Neural crest cell (in vitro differentiated cells): ENCODE data around the gene ROBO1. TPM values are rescaled to one million over a fixed set of nuclear protein-coding genes. Genes with fewer than 3 reads are reported as not detected.

Experiments used
- DNase-seq: peaks from one replicate; pipeline ENCODE4 v3.0.0; 2021; ENCODE audit warnings: low read depth, mixed read lengths, low spot score
- H3K27ac Mint-ChIP-seq: one replicate; pipeline ENCODE4 v1.8.0; 2021; ENCODE audit warnings: mild to moderate bottlenecking, mixed read lengths; ENCODE audit not compliant: unreplicated experiment
- H3K27me3 Mint-ChIP-seq: 2 replicates; pipeline ENCODE4 v1.8.0; 2021; ENCODE audit warnings: low read depth, mild to moderate bottlenecking, mixed read lengths
- H3K36me3 Mint-ChIP-seq: 2 replicates; pipeline ENCODE4 v1.8.0; 2021; ENCODE audit warnings: low read depth, mild to moderate bottlenecking, mixed read lengths
- H3K4me1 Mint-ChIP-seq: 2 replicates; pipeline ENCODE4 v1.8.0; 2021; ENCODE audit warnings: mixed read lengths
- H3K4me3 Mint-ChIP-seq: one replicate; pipeline ENCODE4 v1.8.0; 2021; ENCODE audit warnings: mild to moderate bottlenecking, mixed read lengths
- H3K9me3 Mint-ChIP-seq: 2 replicates; pipeline ENCODE4 v1.8.0; 2021; ENCODE audit warnings: mixed read lengths
- CTCF ChIP-seq: fragments of 200-600 bp; sonication (generic); conservative IDR thresholded peaks from 2 replicates; pipeline ENCODE4 v1.5.0; 2021; ENCODE audit warnings: antibody characterized with exemption, mild to moderate bottlenecking
- total RNA-seq: library from RNA; stranded (reverse); gene quantifications from 2 replicates; pipeline ENCODE4 v1.2.1, GENCODE V29; 2021

ROBO1 gene
- total RNA-seq, 1 donor from 2014 or later, result 88.7 TPM

- Mint-ChIP-seq H3K4me3 (no peak overlapping the region), H3K27me3 (no peaks in the 10 kb centered on the region), H3K9me3 (peaks cover 13% of the 10 kb centered on the region), H3K4me1 (peaks cover 4% of the 10 kb centered on the region), H3K36me3 (peaks cover 16% of the 10 kb centered on the region), H3K27ac (no peak overlapping the region)
- TF ChIP-seq CTCF, result no peak
- DNase-seq, result no peak
These were observed 704.2 kb downstream of the ROBO1 start for GRCh38 chr3:79063624-79064023.

- DNase-seq, result no peak
- no peak overlapping the region for H3K4me3 Mint-ChIP-seq
- H3K36me3 Mint-ChIP-seq, result peaks cover 23% of the 10 kb centered on the region
- H3K4me1 Mint-ChIP-seq, result peaks cover 5% of the 10 kb centered on the region
- no peak for TF ChIP-seq CTCF
- peak overlapping the region; percentile 19 for H3K27ac Mint-ChIP-seq
- no peaks in the 10 kb centered on the region for H3K27me3 Mint-ChIP-seq
- peaks cover 16% of the 10 kb centered on the region for H3K9me3 Mint-ChIP-seq
These were observed 710.0 kb downstream of the ROBO1 start for GRCh38 chr3:79057756-79058155.

- Mint-ChIP-seq H3K4me3 (no peak overlapping the region), H3K4me1 (peaks cover 5% of the 10 kb centered on the region), H3K27ac (no peak overlapping the region), H3K9me3 (peaks cover 17% of the 10 kb centered on the region), H3K27me3 (no peaks in the 10 kb centered on the region), H3K36me3 (peaks cover 30% of the 10 kb centered on the region)
- no peak for TF ChIP-seq CTCF
- no peak for DNase-seq
These were observed 711.3 kb downstream of the ROBO1 start for GRCh38 chr3:79056498-79056897.

- Mint-ChIP-seq H3K9me3 (peaks cover 29% of the 10 kb centered on the region), H3K27ac (no peak overlapping the region), H3K4me3 (no peak overlapping the region), H3K4me1 (peaks cover 5% of the 10 kb centered on the region), H3K36me3 (peaks cover 25% of the 10 kb centered on the region), H3K27me3 (no peaks in the 10 kb centered on the region)
- no peak for DNase-seq
- no peak for TF ChIP-seq CTCF
These were observed 715.6 kb downstream of the ROBO1 start for GRCh38 chr3:79052054-79052681.

- no peak for TF ChIP-seq CTCF
- no peak for DNase-seq
- Mint-ChIP-seq H3K4me3 (no peak overlapping the region), H3K9me3 (peaks cover 24% of the 10 kb centered on the region), H3K27me3 (no peaks in the 10 kb centered on the region), H3K27ac (no peak overlapping the region), H3K4me1 (no peaks in the 10 kb centered on the region), H3K36me3 (peaks cover 16% of the 10 kb centered on the region)
These were observed 720.2 kb downstream of the ROBO1 start for GRCh38 chr3:79047581-79047980.
